Fibroblast of mammary gland (primary cell): ENCODE measurements around the gene RNF10.

Experiments
- DNase-seq: peaks from one replicate; pipeline ENCODE4 v3.0.0-alpha.2; 2010; ENCODE audit warnings: low read depth
- H3K4me3 ChIP-seq: 2 replicates; pipeline ENCODE4 v1.5.1; 2011; ENCODE audit warnings: low read depth, mild to moderate bottlenecking, low read length, moderate library complexity; ENCODE audit not compliant: control insufficient read depth
- CTCF ChIP-seq: conservative IDR thresholded peaks from 2 replicates; pipeline ENCODE4 v1.5.1; 2011; ENCODE audit warnings: low read depth, low read length, inconsistent platforms; ENCODE audit not compliant: control insufficient read depth, insufficient read depth

The RNF10 gene

DNA sequence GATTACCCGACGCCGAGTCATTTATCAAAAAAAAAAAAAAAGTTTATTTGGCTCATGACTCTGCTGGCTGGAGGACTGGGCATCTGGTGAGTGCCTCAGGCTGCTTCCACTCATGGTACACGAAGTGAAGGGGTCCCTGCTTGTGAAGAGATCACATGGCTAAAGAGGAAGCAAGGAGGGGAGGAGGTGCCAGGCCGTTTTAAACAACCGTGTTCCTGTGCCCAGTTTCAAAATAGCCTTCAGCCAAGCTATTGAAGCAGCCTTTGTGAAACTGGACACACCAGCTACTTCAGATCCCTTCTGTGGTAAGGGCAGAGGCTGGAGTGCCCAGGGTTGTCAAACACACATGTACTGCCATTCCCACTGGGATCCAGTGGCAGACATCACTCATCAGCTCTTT, 39.4 kb downstream of the RNF10 start:
- no peak overlapping the region for H3K4me3 ChIP-seq
- no peak for DNase-seq
- no peak for TF ChIP-seq CTCF

- DNase-seq: peak; percentile 44
- H3K4me3 ChIP-seq: no peak overlapping the region
- no peak for TF ChIP-seq CTCF
Measured at GRCh38 chr12:120574106-120574505, 40.0 kb downstream of the RNF10 start.

GRCh38 chr12:120579179-120579578, 45.0 kb downstream of the RNF10 start:
- no peak for TF ChIP-seq CTCF
- no peak overlapping the region for H3K4me3 ChIP-seq
- no peak for DNase-seq

DNA sequence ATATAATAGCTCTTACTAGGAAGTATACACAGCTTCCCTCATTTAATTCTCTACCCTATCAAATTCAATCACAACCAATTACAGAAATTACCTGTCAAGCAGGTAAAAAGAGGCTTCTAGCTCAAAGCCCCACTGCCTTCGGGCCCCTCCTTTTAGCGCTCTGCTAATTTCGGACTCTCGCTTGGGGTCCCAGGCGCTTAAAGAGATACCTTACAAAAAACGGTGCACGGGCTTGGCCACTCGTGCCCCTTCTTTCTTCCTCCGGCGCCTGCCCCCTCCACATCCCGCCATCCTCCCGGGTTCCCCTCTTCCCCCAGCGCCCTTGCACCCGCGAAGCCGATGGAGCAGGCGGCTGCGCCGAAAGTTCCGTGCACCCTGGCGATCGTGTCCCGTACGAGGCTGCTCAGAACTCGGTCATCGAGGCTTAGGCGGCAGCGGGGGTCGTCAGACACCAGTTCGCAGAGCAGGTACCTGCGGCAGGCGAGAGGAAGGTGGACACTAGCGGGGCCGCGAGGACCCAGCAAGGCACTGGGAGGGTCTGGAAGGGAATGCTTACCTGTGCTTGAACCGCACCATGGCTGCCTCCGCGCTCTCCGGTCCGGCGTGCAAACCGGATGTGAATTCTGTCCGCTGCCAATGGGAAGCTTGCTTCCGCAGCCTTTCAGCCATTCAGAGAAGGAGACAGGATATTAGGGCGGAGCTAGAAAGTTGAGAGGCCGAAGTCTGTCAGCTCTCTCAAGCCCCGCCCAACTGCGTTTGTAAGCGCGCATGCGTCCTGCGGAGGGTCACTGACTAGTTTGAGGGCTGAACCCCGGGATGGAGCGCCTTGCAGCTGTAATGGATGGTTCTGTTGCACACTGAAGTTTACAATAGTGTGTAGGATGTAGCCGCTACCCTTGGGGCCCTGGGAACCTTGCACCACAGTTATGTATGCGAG, 46.9 kb downstream of the RNF10 start, which contains the start of gene POP5:
TSS of gene POP5 (minus strand) at position 616 of the 937 bp plus-strand sequence. CDS start at position 576, 40 bp downstream.
- DNase-seq: peak; percentile 97
- no peak for TF ChIP-seq CTCF

DNA sequence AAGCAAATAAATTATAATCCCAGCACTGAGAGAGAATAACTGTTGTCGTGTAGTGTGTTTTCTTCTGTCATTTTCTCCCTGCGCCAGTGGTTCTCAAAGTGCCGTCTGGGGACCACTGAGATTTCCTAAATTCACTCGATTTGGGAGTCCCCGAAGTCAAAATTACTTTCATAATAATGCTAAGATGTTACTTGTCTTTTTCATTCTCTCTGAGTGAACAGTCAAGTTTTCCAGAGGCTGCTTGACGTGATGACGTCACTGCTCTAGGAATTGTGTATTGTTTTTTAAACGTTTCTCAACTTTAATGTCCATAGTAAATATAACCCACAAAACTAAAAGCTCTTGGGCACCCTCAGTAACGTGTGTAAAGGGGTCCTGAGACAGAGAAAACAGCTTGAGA, 47.8 kb downstream of the RNF10 start:
- H3K4me3 ChIP-seq: peak overlapping the region; percentile 91
- TF ChIP-seq CTCF: no peak
- DNase-seq: peak; percentile 40

More for the DNA sequence above, 46.9 kb downstream of the RNF10 start, which contains the start of gene POP5:
- peak within 1 kb of the TSS; percentile 91 for H3K4me3 ChIP-seq

DNA sequence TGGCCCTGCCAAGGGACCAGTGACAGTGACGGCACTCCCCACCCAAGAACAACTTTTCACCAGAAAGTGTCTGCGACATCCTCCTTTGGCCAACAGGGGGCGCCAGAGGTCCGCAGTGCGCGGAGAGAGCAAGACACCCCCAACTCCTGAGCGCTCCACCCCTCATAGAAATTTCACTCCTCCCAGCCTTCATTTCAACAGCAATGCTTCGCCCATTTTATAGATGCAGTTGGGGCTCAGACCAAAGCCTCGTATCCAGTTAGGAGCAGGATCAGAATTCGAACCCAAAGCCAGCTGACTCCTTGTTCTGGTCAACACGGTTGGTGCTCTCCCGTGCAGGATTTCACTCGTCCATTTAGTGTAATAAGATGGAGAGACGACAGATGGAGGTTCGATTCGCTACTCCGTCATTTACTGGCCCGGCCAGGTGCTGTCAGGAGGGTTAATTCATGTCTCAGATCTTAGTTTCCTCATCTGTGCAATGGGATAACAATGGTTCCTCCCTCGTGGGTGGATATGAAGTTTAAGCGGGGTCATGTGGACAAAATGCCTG, 49.4 kb downstream of the RNF10 start:
- TF ChIP-seq CTCF: peak; percentile 90
- peak overlapping the region; percentile 16 for H3K4me3 ChIP-seq
- peak; percentile 60 for DNase-seq
